Activated CD4-positive, alpha-beta memory T cell treated with anti-CD3 and anti-CD28 coated beads, Interleukin-2, amount 10 ng/mL, durations not matched to agents 7 days and 5 days (primary cell): ENCODE results near the gene FAM20A. TPM values are rescaled to one million over a fixed set of nuclear protein-coding genes. Genes with fewer than 3 reads are reported as not detected.

Experiments
- CTCF ChIA-PET: fragments of 350-600 bp; sonication (Branson Sonifier 250); formaldehyde crosslinking; loops from one replicate; lab custom pipeline; 2021; ENCODE audit warnings: antibody characterized with exemption, inconsistent platforms; lab: Charles Lee
- POLR2A ChIA-PET: fragments of 350-600 bp; sonication (Branson Sonifier 250); formaldehyde crosslinking; loops from one replicate; lab custom pipeline; 2021; ENCODE audit warnings: antibody characterized with exemption; lab: Charles Lee
- DNase-seq: peaks from one replicate; pipeline ENCODE4 v3.0.0-alpha.2; 2020
- H3K27ac Mint-ChIP-seq: one replicate; pipeline ENCODE4 v1.8.0; 2021; ENCODE audit warnings: mild to moderate bottlenecking, mixed read lengths
- H3K27me3 Mint-ChIP-seq: one replicate; pipeline ENCODE4 v1.8.0; 2021; ENCODE audit warnings: mixed read lengths
- H3K36me3 Mint-ChIP-seq: one replicate; pipeline ENCODE4 v1.8.0; 2021; ENCODE audit warnings: low read depth, mixed read lengths
- H3K4me1 Mint-ChIP-seq: one replicate; pipeline ENCODE4 v1.8.0; 2021; ENCODE audit warnings: mixed read lengths
- H3K4me3 Mint-ChIP-seq: one replicate; pipeline ENCODE4 v1.8.0; 2021; ENCODE audit warnings: mild to moderate bottlenecking, mixed read lengths
- H3K9me3 Mint-ChIP-seq: one replicate; pipeline ENCODE4 v1.8.0; 2021; ENCODE audit warnings: mixed read lengths
- total RNA-seq, 2 experiments: library from RNA; stranded (reverse); gene quantifications; one replicate each; pipeline ENCODE4 v1.2.3, GENCODE V29; 2021

The FAM20A gene
- total RNA-seq, 2 experiments from 2014 or later, result not detected

DNA sequence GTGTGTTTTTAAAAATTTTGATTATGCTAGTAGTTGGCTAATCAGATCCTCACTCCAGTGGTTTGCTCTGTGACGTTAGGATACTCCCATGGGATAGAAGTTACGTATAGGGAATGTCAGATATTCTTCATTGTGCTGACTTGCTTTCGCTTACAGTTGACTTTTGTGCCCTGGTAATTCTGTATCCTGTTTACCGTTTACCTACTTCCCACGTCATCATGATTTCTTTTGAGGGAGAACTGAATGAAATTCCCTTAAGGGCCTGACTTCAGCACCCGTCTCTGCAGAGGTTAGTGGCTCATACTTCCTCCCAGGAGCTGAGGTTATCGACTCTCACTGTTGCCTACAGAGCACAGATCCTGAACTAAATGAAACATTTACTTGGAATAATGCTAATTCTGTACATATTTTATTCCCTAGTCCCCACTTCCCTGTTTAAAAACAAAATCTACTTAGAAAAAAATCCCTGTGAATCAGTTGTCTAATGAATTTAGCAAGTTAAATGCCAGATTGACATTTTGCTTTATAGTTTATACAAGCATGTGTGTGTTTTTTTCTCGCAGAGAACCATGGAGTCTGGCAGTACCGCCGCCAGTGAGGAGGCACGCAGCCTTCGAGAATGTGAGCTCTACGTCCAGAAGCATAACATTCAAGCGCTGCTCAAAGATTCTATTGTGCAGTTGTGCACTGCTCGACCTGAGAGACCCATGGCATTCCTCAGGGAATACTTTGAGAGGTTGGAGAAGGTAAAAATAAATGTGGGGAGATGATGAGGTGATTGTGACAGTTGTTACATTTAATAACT is 86.1 kb downstream of the FAM20A start:
- H3K36me3 Mint-ChIP-seq, result peaks cover 63% of the 10 kb centered on the region
- ChIA-PET CTCF (no interaction called here), POLR2A (no interaction called here)
- H3K9me3 Mint-ChIP-seq, result no peaks in the 10 kb centered on the region
- H3K27me3 Mint-ChIP-seq, result no peaks in the 10 kb centered on the region
- no peak for DNase-seq
- H3K4me1 Mint-ChIP-seq, result peaks cover 52% of the 10 kb centered on the region
- H3K4me3 Mint-ChIP-seq, result peak overlapping the region; percentile 98
- no peak overlapping the region for H3K27ac Mint-ChIP-seq

DNA sequence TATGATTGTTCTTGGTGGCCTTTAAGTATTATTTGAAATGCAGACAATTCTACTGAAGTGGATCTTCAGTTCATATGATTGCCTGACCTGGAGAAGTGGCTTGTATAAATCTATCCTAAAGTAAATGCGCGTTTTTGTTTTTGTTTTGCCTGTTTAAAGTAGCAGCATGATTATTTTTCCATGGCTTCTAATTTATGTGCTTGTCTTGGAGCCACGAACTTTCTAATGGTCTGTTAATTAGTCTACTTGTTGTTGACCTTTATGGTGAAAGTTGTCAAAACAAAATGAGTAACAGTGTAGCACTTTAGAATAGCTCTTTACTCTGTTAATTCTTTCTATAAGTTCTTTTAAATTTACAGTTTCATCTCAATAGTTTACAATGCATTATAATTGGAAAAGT is 87.2 kb downstream of the FAM20A start:
- POLR2A ChIA-PET, result interaction anchor here (3.8 kb wide), 1 partner anchor 16 kb away, joined by 26 read pairs; no protein-coding TSS in a partner anchor
- DNase-seq, result no peak
- CTCF ChIA-PET, result interaction anchor here (1.7 kb wide), 1 partner anchor 21 kb away, joined by 3 read pairs; no protein-coding TSS in a partner anchor
- H3K9me3 Mint-ChIP-seq, result no peaks in the 10 kb centered on the region
- peaks cover 52% of the 10 kb centered on the region for H3K36me3 Mint-ChIP-seq
- H3K4me3 Mint-ChIP-seq, result peak overlapping the region; percentile 98
- H3K27me3 Mint-ChIP-seq, result no peaks in the 10 kb centered on the region
- H3K4me1 Mint-ChIP-seq, result peaks cover 53% of the 10 kb centered on the region
- no peak overlapping the region for H3K27ac Mint-ChIP-seq

DNA sequence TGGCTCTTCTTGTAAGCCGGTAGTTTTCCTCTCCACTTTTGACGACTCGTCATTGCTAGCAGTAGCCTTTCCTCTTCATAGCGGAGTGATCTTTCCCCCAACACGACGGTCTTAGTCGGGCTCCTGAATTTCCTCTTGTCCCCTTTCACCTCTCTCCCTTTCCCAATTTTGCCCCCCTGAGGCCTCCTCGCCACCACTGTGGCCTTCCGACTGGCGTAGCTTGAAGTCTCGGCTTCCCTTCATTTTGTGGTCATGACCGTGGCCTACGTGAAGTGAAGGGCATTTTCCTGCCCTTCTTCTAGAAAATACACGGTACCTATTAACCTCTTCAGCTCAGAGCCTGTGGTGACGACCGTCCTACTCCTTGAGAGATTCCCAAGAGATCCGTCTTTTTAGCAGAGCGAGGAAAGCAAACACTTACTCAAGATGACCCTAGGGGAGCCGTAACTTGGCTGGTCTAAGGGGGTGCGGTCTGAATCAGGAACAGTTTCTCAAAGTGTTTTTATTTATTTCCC is 88.2 kb downstream of the FAM20A start:
- CTCF ChIA-PET, result interaction anchor here (0.5 to 1.9 kb wide), 7 partner anchors 15 to 341 kb away, joined by 3 to 6 read pairs (median 3); no protein-coding TSS in a partner anchor
- no peaks in the 10 kb centered on the region for H3K9me3 Mint-ChIP-seq
- no peak for DNase-seq
- H3K4me3 Mint-ChIP-seq, result peak overlapping the region; percentile 98
- peak overlapping the region; percentile 98 for H3K27ac Mint-ChIP-seq
- no peaks in the 10 kb centered on the region for H3K27me3 Mint-ChIP-seq
- peaks cover 43% of the 10 kb centered on the region for H3K36me3 Mint-ChIP-seq
- POLR2A ChIA-PET, result interaction anchor here (0.6 to 3.8 kb wide), 11 partner anchors 9 to 478 kb away, joined by 3 to 26 read pairs (median 3); partner anchors contain the start of gene KPNA2
- peaks cover 57% of the 10 kb centered on the region for H3K4me1 Mint-ChIP-seq

DNA sequence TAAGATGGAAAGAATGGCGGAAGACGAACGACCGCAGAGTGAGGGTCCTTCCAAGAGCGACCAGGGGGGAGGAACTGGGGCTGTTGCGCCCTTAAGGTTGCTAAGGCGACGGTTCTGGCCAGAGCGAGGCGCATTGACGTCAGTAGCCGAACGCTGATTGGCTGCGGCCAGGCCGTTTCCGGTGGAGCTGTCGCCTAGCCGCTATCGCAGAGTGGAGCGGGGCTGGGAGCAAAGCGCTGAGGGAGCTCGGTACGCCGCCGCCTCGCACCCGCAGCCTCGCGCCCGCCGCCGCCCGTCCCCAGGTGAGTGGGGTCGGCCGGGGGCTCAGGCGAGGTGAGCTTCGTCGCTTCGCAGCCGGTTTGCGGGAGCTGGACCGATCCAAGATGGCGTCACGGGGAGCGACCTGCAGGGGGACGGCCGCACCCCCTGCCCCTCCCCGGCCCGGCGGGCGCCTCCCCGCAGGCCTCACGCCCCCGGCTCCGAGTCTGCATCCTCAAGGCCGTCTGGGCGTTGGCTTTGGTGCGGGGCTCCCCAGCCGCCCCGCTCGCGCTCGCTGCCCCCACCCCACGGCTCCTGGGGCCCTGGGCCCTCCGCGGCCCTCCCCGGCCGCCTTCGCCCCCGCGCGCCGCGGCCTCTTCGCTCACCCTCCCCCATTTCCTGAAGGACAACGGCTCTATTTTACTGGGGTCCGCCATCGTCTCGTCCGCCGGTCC is 88.8 kb downstream of the FAM20A start, which contains the start of gene PRKAR1A:
Gene PRKAR1A, plus strand, starts transcription at position 184 of the 713 bp plus-strand sequence. CDS start 2,970 bp downstream, outside the sequence.
- Mint-ChIP-seq H3K4me3 (peak within 1 kb of the TSS; percentile 98), H3K27ac (peak within 1 kb of the TSS; percentile 98), H3K4me1 (peaks cover 63% of the 10 kb centered on the region), H3K36me3 (peaks cover 36% of the 10 kb centered on the region), H3K9me3 (no peaks in the 10 kb centered on the region), H3K27me3 (no peaks in the 10 kb centered on the region)
- CTCF ChIA-PET, result interaction anchor here (0.7 to 1.9 kb wide), 9 partner anchors 15 to 340 kb away, joined by 3 to 6 read pairs (median 3); partner anchors contain the start of gene WIPI1
- peak; percentile 94 for DNase-seq
- POLR2A ChIA-PET, result interaction anchor here (0.6 to 3.8 kb wide), 13 partner anchors 10 to 652 kb away, joined by 3 to 26 read pairs (median 3); partner anchors contain the start of genes KPNA2 and WIPI1

- H3K27ac Mint-ChIP-seq, result peak overlapping the region; percentile 94
- DNase-seq, result peak; percentile 71
- peaks cover 30% of the 10 kb centered on the region for H3K36me3 Mint-ChIP-seq
- H3K4me3 Mint-ChIP-seq, result peak overlapping the region; percentile 98
- ChIA-PET POLR2A (interaction anchor here (0.6 to 3.8 kb wide), 9 partner anchors 9 to 652 kb away, joined by 3 to 26 read pairs (median 5); partner anchors contain the start of genes KPNA2 and WIPI1), CTCF (interaction anchor here (0.7 to 1.9 kb wide), 8 partner anchors 14 to 340 kb away, joined by 3 to 6 read pairs (median 4); partner anchors contain the start of gene WIPI1)
- H3K9me3 Mint-ChIP-seq, result no peaks in the 10 kb centered on the region
- no peaks in the 10 kb centered on the region for H3K27me3 Mint-ChIP-seq
- H3K4me1 Mint-ChIP-seq, result peaks cover 66% of the 10 kb centered on the region
Observed at GRCh38 chr17:68511671-68512246, 89.4 kb downstream of the FAM20A start.

DNA sequence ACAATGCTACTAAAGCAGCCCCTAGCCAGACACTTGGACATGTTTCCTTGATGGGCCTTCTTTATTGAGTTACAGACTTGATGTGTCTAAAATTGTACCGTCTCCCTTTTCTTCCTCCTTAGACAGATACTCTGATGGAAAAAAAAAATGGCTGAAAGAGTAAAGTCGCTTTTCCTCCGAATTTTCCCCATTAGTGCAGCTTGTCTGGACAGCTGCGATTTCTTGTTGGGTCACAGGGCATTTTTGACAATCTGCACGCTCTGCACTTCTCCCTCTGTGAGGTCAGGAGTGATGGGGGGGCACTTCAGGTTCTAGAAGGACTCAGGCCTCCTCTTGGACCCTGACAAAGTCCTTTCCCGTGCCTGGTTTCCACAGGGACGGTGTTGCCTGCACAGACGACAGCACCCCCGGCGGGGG is 89.9 kb downstream of the FAM20A start:
- DNase-seq, result no peak
- Mint-ChIP-seq H3K27ac (peak overlapping the region; percentile 61), H3K4me3 (peak overlapping the region; percentile 71), H3K9me3 (no peaks in the 10 kb centered on the region), H3K36me3 (peaks cover 27% of the 10 kb centered on the region), H3K4me1 (peaks cover 67% of the 10 kb centered on the region), H3K27me3 (no peaks in the 10 kb centered on the region)
- CTCF ChIA-PET, result interaction anchor here (0.9 to 2.0 kb wide), 2 partner anchors 8 to 14 kb away, joined by 3 to 12 read pairs; no protein-coding TSS in a partner anchor
- POLR2A ChIA-PET, result interaction anchor here (1.5 to 3.8 kb wide), 4 partner anchors 14 to 475 kb away, joined by 5 to 26 read pairs (median 17); no protein-coding TSS in a partner anchor

- ChIA-PET CTCF (interaction anchor here (0.9 to 2.0 kb wide), 2 partner anchors 9 to 12 kb away, joined by 4 to 12 read pairs; no protein-coding TSS in a partner anchor), POLR2A (interaction anchor here (1.0 kb wide), 1 partner anchor 11 kb away, joined by 7 read pairs; no protein-coding TSS in a partner anchor)
- Mint-ChIP-seq H3K27me3 (no peaks in the 10 kb centered on the region), H3K27ac (peak overlapping the region; percentile 53), H3K36me3 (peaks cover 13% of the 10 kb centered on the region), H3K9me3 (no peaks in the 10 kb centered on the region), H3K4me1 (peaks cover 53% of the 10 kb centered on the region), H3K4me3 (no peak overlapping the region)
- DNase-seq, result peak; percentile 41
Observed at GRCh38 chr17:68509141-68510057, 91.8 kb downstream of the FAM20A start.

DNA sequence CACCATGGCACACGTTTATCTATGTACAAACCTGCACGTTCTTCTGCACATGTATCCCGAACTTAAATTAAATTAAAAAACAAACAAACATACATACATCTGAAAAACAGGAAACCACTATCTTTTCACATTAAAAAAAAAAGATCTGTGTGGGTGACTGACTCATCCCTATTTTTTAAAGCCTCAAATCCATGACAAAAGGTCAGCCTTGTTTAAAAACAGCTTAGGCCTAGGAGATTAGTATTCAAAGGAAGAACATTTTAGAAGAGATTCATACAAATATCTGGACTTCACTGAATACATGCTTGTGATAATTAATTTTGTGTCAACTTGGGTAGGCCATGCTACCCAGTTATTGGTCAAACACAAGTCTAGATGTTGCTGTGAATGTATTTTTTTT is 93.6 kb downstream of the FAM20A start:
- Mint-ChIP-seq H3K36me3 (no peaks in the 10 kb centered on the region), H3K4me3 (no peak overlapping the region), H3K27ac (no peak overlapping the region), H3K9me3 (no peaks in the 10 kb centered on the region), H3K27me3 (no peaks in the 10 kb centered on the region), H3K4me1 (peaks cover 39% of the 10 kb centered on the region)
- ChIA-PET POLR2A (interaction anchor here (1.3 kb wide), 1 partner anchor 9 kb away, joined by 5 read pairs; no protein-coding TSS in a partner anchor), CTCF (interaction anchor here (0.8 kb wide), 1 partner anchor 10 kb away, joined by 3 read pairs; no protein-coding TSS in a partner anchor)
- DNase-seq, result no peak

- Mint-ChIP-seq H3K9me3 (no peaks in the 10 kb centered on the region), H3K4me1 (peaks cover 41% of the 10 kb centered on the region), H3K36me3 (no peaks in the 10 kb centered on the region), H3K27me3 (peaks cover 3% of the 10 kb centered on the region), H3K27ac (no peak overlapping the region), H3K4me3 (no peak overlapping the region)
- ChIA-PET POLR2A (no interaction called here), CTCF (no interaction called here)
- DNase-seq, result no peak
Observed at GRCh38 chr17:68505951-68506350, 95.2 kb downstream of the FAM20A start.

DNA sequence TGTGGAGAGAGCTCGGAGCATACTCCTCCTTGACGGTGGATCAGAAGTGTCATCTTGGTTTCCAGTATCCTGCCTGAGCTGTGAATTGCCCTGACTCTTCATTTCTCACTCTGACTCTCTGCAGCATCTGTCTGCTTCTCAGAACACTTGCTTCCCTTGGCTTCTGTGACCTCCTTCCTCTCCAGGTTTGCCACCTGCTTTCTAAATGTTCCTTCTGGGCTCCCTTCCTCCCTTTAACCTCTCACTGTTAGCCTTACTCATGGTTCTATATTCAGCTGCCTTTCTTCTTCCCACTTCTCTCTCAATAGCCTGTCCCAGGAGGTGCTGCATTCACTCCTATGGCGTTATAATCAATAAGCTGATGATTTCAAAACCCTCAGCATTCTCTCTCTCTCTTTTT is 100.1 kb downstream of the FAM20A start:
- DNase-seq, result no peak
- Mint-ChIP-seq H3K4me1 (peaks cover 47% of the 10 kb centered on the region), H3K27me3 (peaks cover 3% of the 10 kb centered on the region), H3K9me3 (peaks cover 4% of the 10 kb centered on the region), H3K27ac (peak overlapping the region; percentile 7), H3K36me3 (peaks cover 5% of the 10 kb centered on the region), H3K4me3 (no peak overlapping the region)
- ChIA-PET CTCF (interaction anchor here (1.0 to 1.7 kb wide), 2 partner anchors 9 to 21 kb away, joined by 3 to 4 read pairs; no protein-coding TSS in a partner anchor), POLR2A (interaction anchor here (2.8 to 3.2 kb wide), 2 partner anchors 11 to 14 kb away, joined by 12 to 17 read pairs; partner anchors contain the start of gene PRKAR1A)

- Mint-ChIP-seq H3K36me3 (peaks cover 5% of the 10 kb centered on the region), H3K9me3 (peaks cover 4% of the 10 kb centered on the region), H3K27ac (no peak overlapping the region), H3K27me3 (peaks cover 3% of the 10 kb centered on the region), H3K4me1 (peaks cover 47% of the 10 kb centered on the region), H3K4me3 (no peak overlapping the region)
- ChIA-PET POLR2A (no interaction called here), CTCF (interaction anchor here (1.7 kb wide), 1 partner anchor 10 kb away, joined by 4 read pairs; no protein-coding TSS in a partner anchor)
- DNase-seq, result no peak
Observed at GRCh38 chr17:68499587-68499986, 101.6 kb downstream of the FAM20A start.
